Measurements from ENCODE around the gene COL23A1. TPM values are rescaled to one million over a fixed set of nuclear protein-coding genes. Genes with fewer than 3 reads are reported as not detected.

The COL23A1 gene
- total and polyA plus RNA-seq, 4 donors: 0.76 to 4.4 (median 1.3) TPM

GRCh38 chr5:178335302-178336030 is 254.7 kb downstream of the COL23A1 start:
- Histone ChIP-seq H3K9me3 (ENCODE audit: control insufficient read depth in 4 of 4, insufficient read depth in 3 of 4, low read length in 3 of 4) (peaks cover 0 to 2% (median 0%) of the 10 kb centered on the region in 4 donors), H3K9ac (ENCODE audit: insufficient read depth in 1 of 2, low read length in 2 of 2) (no peak overlapping the region), H3K27me3 (ENCODE audit: control insufficient read depth in 3 of 3, insufficient read depth in 3 of 3, low read length in 2 of 3) (peaks cover 0 to 3% (median 0%) of the 10 kb centered on the region in 3 donors), H3K4me1 (ENCODE audit: control insufficient read depth in 5 of 5, insufficient read depth in 5 of 5, low read length in 5 of 5) (peaks cover 0 to 30% (median 19%) of the 10 kb centered on the region in 5 donors), H3K4me3 (no peak overlapping the region), H3K27ac (ENCODE audit: low read depth in 1 of 2, low read length in 1 of 2) (no peak overlapping the region), H3K36me3 (ENCODE audit: control insufficient read depth in 4 of 4, insufficient read depth in 4 of 4, low read length in 4 of 4) (no peaks in the 10 kb centered on the region)
- DNase-seq (no peak), ATAC-seq (ENCODE audit: insufficient read depth, low FRiP score) (no peak)
- TF ChIP-seq CTCF (IDR thresholded peaks at IDR 0.05; ENCODE audit: control extremely low read depth, extremely low read depth): no peak
- WGBS, 2 donors: 63 to 76% methylated on average over 8 of the region's 8 CpGs

DNA sequence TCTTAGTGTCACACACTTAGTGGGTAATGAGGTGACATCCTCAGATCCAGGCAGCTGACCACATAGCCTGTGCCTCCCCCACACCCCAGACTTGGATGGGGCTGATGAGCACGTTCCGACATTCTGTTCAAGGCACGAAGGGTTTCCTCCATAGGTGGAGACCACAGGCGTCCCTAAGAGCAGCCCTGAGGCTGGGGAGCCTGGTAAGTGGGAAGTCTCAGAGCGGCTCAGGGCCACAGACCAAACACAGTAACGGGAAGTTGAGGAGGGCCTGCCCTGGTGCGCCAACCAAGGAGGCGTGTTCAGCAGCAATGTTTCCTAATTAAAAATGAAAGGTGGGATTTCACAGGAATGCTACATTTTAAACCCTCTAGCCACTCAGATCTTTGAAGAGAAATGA is 255.3 kb downstream of the COL23A1 start:
- DNase-seq: no peak
- H3K27me3 ChIP-seq (ENCODE audit: control insufficient read depth in 3 of 3, insufficient read depth in 3 of 3, low read length in 2 of 3): peaks cover 0 to 3% (median 0%) of the 10 kb centered on the region in 3 donors
- H3K27ac ChIP-seq (ENCODE audit: low read depth in 1 of 2, low read length in 1 of 2): no peak overlapping the region
- H3K9ac ChIP-seq (ENCODE audit: insufficient read depth in 1 of 2, low read length in 2 of 2): no peak overlapping the region
- H3K9me3 ChIP-seq (ENCODE audit: control insufficient read depth in 4 of 4, insufficient read depth in 3 of 4, low read length in 3 of 4): peaks cover 0 to 2% (median 0%) of the 10 kb centered on the region in 4 donors
- no peak for TF ChIP-seq CTCF (IDR thresholded peaks at IDR 0.05; ENCODE audit: control extremely low read depth, extremely low read depth)
- WGBS, 2 donors: 40 to 73% methylated on average over 8 of the region's 8 CpGs
- no peak for ATAC-seq (ENCODE audit: insufficient read depth, low FRiP score)
- H3K4me3 ChIP-seq: no peak overlapping the region
- H3K36me3 ChIP-seq (ENCODE audit: control insufficient read depth in 4 of 4, insufficient read depth in 4 of 4, low read length in 4 of 4): no peaks in the 10 kb centered on the region
- peaks cover 0 to 33% (median 24%) of the 10 kb centered on the region in 5 donors for H3K4me1 ChIP-seq (ENCODE audit: control insufficient read depth in 5 of 5, insufficient read depth in 5 of 5, low read length in 5 of 5)

DNA sequence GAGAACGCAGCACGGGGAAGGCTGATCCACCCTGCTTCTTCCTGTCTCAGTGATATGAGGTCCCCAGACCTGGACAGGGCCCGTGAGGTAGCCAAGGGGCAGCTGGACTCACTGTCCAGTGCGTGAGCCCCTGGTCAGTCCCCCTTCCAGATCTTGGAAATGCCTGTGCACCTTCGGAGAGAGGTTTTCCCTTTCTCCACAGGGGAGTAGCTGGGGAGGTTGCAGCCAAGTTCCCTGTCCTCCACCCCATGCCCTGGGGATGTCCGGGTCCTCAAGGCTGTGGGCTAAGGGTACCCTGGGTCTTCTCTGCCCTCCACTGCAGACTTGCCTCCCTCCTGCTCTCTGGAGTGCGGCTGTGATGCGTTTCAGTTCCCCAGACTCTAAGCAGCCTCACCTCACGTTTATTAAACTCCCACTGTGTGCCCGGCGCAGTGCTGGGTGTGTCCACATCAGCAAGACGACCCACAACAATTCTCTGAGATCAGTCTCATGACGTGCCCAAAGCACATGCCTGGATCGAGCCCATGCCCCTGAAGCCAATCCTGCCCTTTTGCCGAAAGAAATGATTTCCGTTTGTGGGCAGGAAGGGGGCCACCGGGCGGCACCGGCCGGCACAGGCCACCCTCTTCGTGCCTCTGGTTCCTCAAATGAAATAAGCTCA is 256.2 kb downstream of the COL23A1 start:
- peaks cover 0 to 3% (median 0%) of the 10 kb centered on the region in 3 donors for H3K27me3 ChIP-seq (ENCODE audit: control insufficient read depth in 3 of 3, insufficient read depth in 3 of 3, low read length in 2 of 3)
- no peaks in the 10 kb centered on the region for H3K36me3 ChIP-seq (ENCODE audit: control insufficient read depth in 4 of 4, insufficient read depth in 4 of 4, low read length in 4 of 4)
- no peak for TF ChIP-seq CTCF (IDR thresholded peaks at IDR 0.05; ENCODE audit: control extremely low read depth, extremely low read depth)
- peaks cover 0 to 2% (median 0%) of the 10 kb centered on the region in 4 donors for H3K9me3 ChIP-seq (ENCODE audit: control insufficient read depth in 4 of 4, insufficient read depth in 3 of 4, low read length in 3 of 4)
- peaks cover 0 to 37% (median 23%) of the 10 kb centered on the region in 5 donors for H3K4me1 ChIP-seq (ENCODE audit: control insufficient read depth in 5 of 5, insufficient read depth in 5 of 5, low read length in 5 of 5)
- ATAC-seq (ENCODE audit: insufficient read depth, low FRiP score) (no peak), DNase-seq (no peak)
- 73 to 77% methylated on average over 21 of the region's 21 CpGs for WGBS, 2 donors
- no peak overlapping the region for H3K27ac ChIP-seq (ENCODE audit: low read depth in 1 of 2, low read length in 1 of 2)
- no peak overlapping the region for H3K4me3 ChIP-seq
- no peak overlapping the region for H3K9ac ChIP-seq (ENCODE audit: insufficient read depth in 1 of 2, low read length in 2 of 2)
